KBM-7 (cell line): ENCODE measurements around the gene UBE2D2.

Experiments
- DNase-seq: peaks from one replicate; pipeline ENCODE4 v3.0.0-alpha.2; 2015
- in situ Hi-C: fragments of 300-500 bp; cut with MboI; formaldehyde crosslinking; loops from 2 replicates; pipeline ENCODE4 v1.14.3; 2020; ENCODE audit warnings: low sequenced_read_pairs, low pct_unique_long_range_greater_than_20kb, mixed read lengths

Gene UBE2D2

DNA sequence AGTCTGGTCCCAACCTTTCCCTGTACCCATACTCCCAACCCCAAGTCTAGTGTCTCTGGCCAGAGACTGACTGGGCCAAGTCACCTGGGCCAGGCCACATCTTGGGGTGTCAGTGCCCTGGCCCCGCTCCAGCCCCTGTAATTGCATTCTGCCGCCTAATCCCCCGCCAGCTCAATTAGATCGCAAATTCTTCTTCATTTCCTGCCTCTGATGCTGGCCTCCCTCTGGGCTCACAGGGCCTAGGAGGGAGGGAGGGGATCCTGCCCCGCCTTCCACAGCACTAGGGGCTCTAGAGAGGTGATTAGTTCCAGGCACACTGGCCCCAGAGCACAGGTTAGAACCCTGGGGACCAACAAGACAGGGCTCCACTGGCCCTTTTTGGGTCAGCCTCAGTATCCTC lies 92.5 kb downstream of the UBE2D2 start:
- in situ Hi-C loops = no loop called here
- DNase-seq = no peak

DNA sequence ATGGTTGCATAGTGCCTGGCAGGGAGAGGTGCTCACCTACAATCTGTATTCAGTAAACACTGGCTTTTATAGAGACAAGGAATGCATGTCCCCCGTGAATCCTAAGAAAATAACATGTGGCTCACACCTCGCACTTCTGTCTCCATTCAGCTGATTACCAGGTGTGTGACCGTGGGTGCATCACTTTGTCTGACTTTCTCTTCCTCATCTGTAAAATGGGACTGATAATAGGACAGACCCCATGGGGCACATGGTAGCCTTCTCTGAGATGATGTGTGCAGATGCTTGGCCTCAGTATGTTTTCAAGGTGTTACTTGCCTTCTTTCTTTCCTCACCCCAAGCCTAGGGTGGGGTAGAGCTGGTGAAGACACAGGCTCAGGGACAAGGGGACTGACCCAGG lies 93.3 kb downstream of the UBE2D2 start:
- no peak for DNase-seq
- in situ Hi-C loops = no loop called here

DNA sequence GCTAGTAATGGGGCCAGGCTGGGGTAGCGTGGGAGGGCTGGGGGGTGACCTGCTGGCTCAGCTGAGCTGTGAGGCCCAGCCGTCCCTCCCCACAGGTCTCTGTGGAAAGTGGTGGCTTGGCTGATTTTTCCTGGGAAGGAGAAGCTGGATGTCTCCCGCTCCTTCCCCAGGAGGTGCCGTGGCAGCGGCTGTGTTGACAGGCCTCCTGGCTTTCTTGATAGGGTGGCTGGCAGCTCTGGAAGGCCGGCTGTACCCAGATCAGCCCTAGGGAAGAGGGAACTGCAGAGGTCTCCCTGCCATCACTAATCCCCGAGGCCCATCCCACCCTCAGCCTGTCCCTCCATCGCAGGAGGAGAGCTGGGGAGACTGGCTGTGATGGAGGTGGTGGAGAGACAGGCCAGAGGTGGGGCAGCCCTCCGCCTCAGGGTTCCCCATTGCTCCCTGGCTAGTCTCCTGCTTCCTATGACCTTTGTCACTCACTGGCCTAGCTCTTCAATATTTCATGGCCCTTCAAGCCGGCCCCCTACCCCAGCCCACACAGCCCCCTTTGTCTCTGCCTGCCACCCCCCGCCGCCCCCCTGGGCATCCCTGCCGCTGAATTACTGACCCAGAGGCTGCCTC lies 93.8 kb downstream of the UBE2D2 start:
- in situ Hi-C loops = no loop called here
- no peak for DNase-seq

DNA sequence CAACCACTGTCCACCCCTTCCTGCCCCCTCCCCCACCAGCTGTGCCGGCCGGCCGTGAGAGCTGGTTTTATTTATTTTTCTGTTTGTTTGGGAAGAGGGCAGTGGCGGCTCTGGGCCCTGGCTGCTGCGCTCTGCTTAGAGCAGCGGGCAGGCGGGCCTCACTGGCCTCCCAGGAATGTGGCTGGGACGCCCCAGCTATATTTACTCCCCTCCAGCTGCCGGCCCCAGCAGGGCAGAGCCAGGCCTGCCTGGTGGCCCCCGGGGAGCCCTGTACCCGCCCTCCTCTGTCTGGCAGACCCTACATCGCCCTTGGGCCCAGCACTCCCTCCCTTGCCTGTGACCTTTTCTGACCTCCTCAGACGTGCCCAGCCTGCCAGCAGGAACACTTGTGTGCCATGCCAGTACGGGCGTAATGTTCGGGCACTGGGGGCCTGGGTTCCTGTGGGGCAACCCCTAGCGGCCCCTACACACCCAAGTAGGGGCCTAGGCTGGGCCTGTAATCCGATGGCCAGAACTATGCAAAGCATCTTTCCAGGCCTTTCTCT lies 94.7 kb downstream of the UBE2D2 start:
- DNase-seq = no peak
- in situ Hi-C loops = no loop called here

- in situ Hi-C loops = no loop called here
These were observed 96.5 kb downstream of the UBE2D2 start for GRCh38 chr5:139657363-139658321.

GRCh38 chr5:139658501-139658927 lies 97.4 kb downstream of the UBE2D2 start:
- in situ Hi-C loops = no loop called here
- DNase-seq = peak; percentile 35

More at GRCh38 chr5:139657363-139658321, 96.5 kb downstream of the UBE2D2 start:
- peak; percentile 87 for DNase-seq

DNA sequence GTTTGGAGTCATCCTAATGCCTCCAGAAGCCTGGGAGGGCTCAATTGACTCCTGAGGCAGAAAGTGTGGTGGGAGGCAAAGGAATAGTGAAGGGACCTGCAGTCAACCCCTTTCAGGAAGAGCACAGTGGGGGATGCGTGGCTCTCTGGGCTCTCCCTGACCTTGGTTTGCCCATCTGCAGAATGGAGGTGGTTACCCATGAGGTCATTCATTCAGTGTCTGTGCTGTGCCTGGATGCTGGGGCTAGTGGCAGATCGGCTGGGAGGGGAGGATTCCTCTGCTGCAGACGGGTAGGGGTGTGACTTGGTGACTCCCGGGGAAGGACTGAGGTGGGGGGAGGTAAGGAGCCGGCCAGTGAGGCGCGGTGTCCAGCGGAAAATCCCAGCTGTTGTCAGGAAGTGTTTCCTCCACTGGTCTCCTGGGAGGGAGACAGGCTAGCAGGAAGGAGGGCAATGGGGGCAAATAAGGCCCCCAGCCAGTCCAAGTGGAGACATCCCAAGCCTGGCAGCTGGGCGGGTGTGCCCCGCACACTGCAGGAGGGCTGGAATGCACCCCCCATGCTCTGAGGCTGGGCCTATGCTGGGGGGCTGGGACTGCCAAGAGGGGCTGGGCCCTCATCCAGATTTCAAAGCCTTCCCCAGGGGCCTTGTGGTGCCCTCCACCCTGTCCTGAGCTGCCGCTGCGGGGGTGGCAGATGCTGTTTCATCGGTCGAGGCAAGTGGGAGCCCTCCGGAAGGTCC lies 98.0 kb downstream of the UBE2D2 start:
- no peak for DNase-seq
- in situ Hi-C loops = no loop called here

DNA sequence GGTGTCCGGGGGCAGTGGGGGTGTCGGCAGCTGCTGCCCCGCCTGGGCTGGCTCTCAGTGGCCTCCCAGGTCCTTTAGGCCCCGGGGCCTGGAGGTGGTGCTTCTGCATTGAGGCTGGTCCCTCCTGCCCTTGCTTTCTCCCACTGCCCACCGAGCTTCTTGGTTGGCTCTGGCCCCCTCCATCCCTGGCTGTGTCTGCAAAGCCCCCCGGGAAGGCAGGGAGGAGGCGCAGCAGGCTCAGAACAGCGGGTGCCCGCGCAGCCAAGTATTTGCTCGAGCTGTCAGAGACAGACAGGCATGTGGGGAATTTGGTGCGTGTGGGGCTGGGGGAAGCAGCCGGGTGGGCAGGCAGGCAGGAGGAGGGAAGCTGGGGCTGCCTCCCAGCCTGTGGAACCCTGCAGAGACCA lies 98.6 kb downstream of the UBE2D2 start:
- in situ Hi-C loops = no loop called here
- no peak for DNase-seq

DNA sequence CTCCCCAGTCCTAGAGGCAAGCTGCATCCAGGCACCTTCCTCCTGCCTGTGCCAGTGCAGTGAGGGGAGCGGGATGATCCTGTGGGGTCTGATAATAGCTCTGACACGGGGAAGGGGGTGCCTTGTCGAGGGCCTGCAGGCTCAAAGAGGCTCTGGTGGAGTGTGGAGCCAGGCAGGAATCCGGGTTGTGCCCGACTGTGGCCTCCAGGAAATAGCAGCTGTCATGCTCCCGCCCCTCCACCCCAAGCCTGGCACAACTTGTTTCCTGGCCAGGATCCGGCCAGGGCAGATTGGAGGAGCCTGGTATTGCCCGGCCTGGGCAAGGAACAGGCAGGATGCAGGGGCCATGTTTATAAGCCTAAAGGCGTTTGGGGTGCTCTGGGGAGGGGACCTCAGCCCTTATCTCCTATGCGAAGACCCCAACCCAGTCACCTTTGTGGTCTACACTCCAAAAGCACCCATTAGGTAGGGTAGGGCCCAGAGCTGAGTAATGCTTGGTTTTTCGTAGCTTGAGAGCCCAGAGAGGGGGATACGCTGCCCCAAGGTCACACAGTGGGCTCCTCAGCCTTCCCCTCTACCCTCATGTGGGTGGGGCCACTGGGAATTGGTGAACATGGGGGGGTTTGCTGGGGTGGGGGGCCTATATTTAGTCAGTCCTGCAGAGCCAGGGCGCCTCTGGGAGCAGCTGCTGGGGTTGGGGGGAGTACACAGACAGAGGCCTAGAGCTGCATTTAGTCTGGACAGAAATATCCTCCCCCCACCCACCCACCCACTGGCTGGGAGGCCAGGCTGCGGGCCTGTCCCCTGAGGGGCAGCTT lies 99.2 kb downstream of the UBE2D2 start:
- in situ Hi-C loops = no loop called here
- DNase-seq = peak; percentile 25

GRCh38 chr5:139660923-139661814 lies 100.0 kb downstream of the UBE2D2 start:
- DNase-seq = peak; percentile 87
- in situ Hi-C loops = no loop called here

GRCh38 chr5:139662617-139663016 lies 101.5 kb downstream of the UBE2D2 start:
- in situ Hi-C loops = no loop called here

GRCh38 chr5:139663207-139664085 lies 102.3 kb downstream of the UBE2D2 start:
- in situ Hi-C loops = no loop called here

More at GRCh38 chr5:139662617-139663016, 101.5 kb downstream of the UBE2D2 start:
- DNase-seq = no peak

DNA sequence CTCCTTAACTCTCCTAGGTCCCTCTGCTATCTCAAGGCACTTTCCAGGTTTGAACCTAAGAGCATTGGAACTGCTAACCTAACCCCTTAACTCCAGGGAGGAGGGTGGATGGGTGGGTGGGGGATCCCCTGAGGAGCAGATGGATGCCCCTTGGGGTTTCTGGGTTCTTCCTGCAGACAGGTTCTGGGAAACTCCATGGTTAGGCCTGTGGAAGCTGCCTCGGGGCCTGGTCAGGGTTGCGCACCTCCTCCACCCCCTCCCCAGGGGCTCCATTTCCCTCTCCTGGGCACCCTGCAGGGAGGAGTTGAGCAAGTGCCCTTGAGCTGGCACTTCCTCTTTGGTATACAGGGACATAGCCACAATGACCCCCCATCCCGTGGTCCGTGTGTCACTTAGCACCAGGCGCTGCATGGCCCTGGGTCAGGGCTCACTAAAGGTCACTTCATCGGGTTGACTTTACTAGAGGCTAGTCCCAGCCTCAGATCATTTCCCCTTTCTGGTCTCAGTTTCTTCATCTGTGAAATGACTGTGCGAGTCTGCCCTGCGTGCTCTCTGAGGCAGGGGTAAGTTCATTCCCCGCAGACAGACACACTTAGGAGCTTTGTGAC lies 103.1 kb downstream of the UBE2D2 start:
- DNase-seq = peak; percentile 70
- in situ Hi-C loops = no loop called here

More at GRCh38 chr5:139663207-139664085, 102.3 kb downstream of the UBE2D2 start:
- DNase-seq = no peak

GRCh38 chr5:139664727-139665351 lies 103.7 kb downstream of the UBE2D2 start:
- in situ Hi-C loops = no loop called here
- no peak for DNase-seq

DNA sequence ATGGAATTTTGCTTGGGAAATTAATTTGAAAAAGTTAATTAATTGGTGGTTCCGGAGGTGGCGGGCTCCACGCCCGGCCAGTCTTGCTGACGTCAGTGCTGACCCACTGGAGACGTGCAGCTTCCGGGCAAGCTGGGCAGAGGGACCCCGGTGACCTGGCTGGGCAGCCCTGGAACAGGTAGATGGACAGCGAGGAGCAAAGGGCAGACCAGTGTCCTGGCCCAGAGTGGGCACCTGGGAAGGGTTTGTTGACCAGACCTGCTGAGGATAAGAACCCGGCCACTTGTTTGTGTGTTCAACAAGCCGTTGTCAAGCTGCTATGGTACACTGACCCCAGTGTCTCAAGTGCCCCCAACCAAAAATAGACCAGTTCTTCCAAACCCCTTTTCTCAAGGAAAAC lies 104.5 kb downstream of the UBE2D2 start:
- in situ Hi-C loops = no loop called here
- DNase-seq = no peak

DNA sequence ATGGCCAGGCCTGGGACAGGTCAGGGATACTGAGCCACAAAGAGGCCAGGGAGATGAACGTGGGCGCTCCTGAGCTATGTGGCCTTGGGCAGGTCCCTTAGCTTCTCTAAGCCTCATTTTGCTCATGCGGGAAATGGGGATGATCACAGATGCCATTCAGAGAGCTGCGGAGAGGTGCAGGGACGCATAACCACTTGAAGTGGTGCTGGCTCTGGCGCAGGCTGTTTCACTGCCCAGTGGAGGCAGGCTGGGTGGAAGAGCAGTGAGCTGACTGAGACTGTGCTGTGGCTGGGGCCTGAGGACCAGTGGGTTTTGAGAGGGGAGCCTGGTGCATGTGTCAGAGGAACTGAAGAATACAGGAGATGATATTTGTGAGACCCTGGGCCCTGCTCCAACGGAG lies 105.4 kb downstream of the UBE2D2 start:
- DNase-seq = no peak
- in situ Hi-C loops = no loop called here
